ENCODE data around the gene FRAT2. TPM values are rescaled to one million over a fixed set of nuclear protein-coding genes. Genes with fewer than 3 reads are reported as not detected.

The FRAT2 gene
- total RNA-seq, 1 experiment from 2014 or later: 8.3 TPM

DNA sequence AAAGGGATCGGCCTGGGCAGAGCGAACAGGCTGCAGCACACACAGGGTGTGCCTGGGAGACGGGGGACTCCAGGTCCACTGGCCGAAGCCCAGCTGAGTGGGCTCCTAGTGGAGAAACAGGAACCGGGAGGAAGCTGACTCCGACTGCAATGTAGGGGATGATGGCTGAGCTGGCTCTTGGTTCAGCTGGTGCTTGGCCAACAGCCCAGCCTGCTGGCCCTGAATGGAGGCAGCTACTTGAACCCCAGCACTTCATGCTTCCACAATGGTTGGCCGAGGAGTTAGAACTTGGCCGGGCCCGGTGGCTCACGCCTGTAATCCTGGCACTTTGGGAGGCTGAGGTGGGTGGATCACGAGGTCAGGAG, 27.0 kb upstream of the FRAT2 start:
- Histone ChIP-seq H4K20me1 (ENCODE audit: insufficient read depth, low read depth, low read length) (no peaks in the 10 kb centered on the region), H3K27me3 (ENCODE audit: low read length) (no peaks in the 10 kb centered on the region), H3K9me2 (replicated peaks; ENCODE audit: insufficient read depth, low read length) (no peaks in the 10 kb centered on the region), H3K79me2 (ENCODE audit: low read length) (no peaks in the 10 kb centered on the region), H3K9me3 (ENCODE audit: low read length) (no peaks in the 10 kb centered on the region), H3K4me3 (ENCODE audit: low read length) (no peak overlapping the region), H3K4me2 (ENCODE audit: low read depth, low read length, poor library complexity, severe bottlenecking) (no peak overlapping the region), H3K9ac (ENCODE audit: low read length) (no peak overlapping the region), H2AFZ (ENCODE audit: low read length) (no peak overlapping the region), H3K27ac (ENCODE audit: low read length) (no peak overlapping the region), H3K36me3 (ENCODE audit: insufficient read depth, low read length) (no peaks in the 10 kb centered on the region), H3K4me1 (ENCODE audit: low read length) (peaks cover 4% of the 10 kb centered on the region)
- DNase-seq: no peak

- no peaks in the 10 kb centered on the region for H3K27me3 ChIP-seq (ENCODE audit: low read length)
- H2AFZ ChIP-seq (ENCODE audit: low read length): no peak overlapping the region
- H4K20me1 ChIP-seq (ENCODE audit: insufficient read depth, low read depth, low read length): no peaks in the 10 kb centered on the region
- H3K4me1 ChIP-seq (ENCODE audit: low read length): peaks cover 2% of the 10 kb centered on the region
- DNase-seq: no peak
- no peaks in the 10 kb centered on the region for H3K36me3 ChIP-seq (ENCODE audit: insufficient read depth, low read length)
- H3K79me2 ChIP-seq (ENCODE audit: low read length): no peaks in the 10 kb centered on the region
- no peak overlapping the region for H3K4me3 ChIP-seq (ENCODE audit: low read length)
- no peaks in the 10 kb centered on the region for H3K9me3 ChIP-seq (ENCODE audit: low read length)
- no peak overlapping the region for H3K27ac ChIP-seq (ENCODE audit: low read length)
- no peak overlapping the region for H3K4me2 ChIP-seq (ENCODE audit: low read depth, low read length, poor library complexity, severe bottlenecking)
- no peaks in the 10 kb centered on the region for H3K9me2 ChIP-seq (replicated peaks; ENCODE audit: insufficient read depth, low read length)
- H3K9ac ChIP-seq (ENCODE audit: low read length): no peak overlapping the region
Measured at GRCh38 chr10:97360705-97361536, 26.4 kb upstream of the FRAT2 start.

DNA sequence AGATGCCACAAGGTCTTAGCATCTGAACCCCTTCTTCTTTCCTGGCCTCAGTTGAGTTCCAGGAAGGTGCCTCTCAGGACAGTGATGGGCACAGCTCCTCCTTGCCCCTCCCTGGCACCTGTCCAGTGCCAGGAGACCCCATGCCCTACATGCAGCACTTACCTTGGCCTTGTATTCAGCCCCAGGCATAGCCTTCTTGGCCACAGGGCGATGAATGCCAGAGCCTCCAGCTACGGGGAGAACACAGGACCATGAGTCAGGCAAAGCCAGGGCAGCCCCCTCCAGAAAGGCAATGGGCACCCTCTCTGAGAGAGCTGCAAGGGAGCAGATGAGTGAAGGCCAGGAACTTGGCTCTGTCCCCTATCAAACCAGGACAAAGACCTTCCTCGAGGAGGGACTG, 24.3 kb upstream of the FRAT2 start:
- H4K20me1 ChIP-seq (ENCODE audit: insufficient read depth, low read depth, low read length): no peaks in the 10 kb centered on the region
- no peak overlapping the region for H2AFZ ChIP-seq (ENCODE audit: low read length)
- H3K4me3 ChIP-seq (ENCODE audit: low read length): no peak overlapping the region
- no peaks in the 10 kb centered on the region for H3K79me2 ChIP-seq (ENCODE audit: low read length)
- H3K27me3 ChIP-seq (ENCODE audit: low read length): no peaks in the 10 kb centered on the region
- no peaks in the 10 kb centered on the region for H3K9me3 ChIP-seq (ENCODE audit: low read length)
- H3K9me2 ChIP-seq (replicated peaks; ENCODE audit: insufficient read depth, low read length): no peaks in the 10 kb centered on the region
- H3K4me1 ChIP-seq (ENCODE audit: low read length): no peaks in the 10 kb centered on the region
- DNase-seq: no peak
- H3K36me3 ChIP-seq (ENCODE audit: insufficient read depth, low read length): no peaks in the 10 kb centered on the region
- H3K27ac ChIP-seq (ENCODE audit: low read length): no peak overlapping the region
- no peak overlapping the region for H3K4me2 ChIP-seq (ENCODE audit: low read depth, low read length, poor library complexity, severe bottlenecking)
- no peak overlapping the region for H3K9ac ChIP-seq (ENCODE audit: low read length)

- Histone ChIP-seq H2AFZ (ENCODE audit: low read length) (no peak overlapping the region), H3K9ac (ENCODE audit: low read length) (no peak overlapping the region), H3K4me3 (ENCODE audit: low read length) (no peak overlapping the region), H3K27me3 (ENCODE audit: low read length) (no peaks in the 10 kb centered on the region), H3K4me2 (ENCODE audit: low read depth, low read length, poor library complexity, severe bottlenecking) (no peak overlapping the region), H3K9me3 (ENCODE audit: low read length) (no peaks in the 10 kb centered on the region), H3K4me1 (ENCODE audit: low read length) (no peaks in the 10 kb centered on the region), H4K20me1 (ENCODE audit: insufficient read depth, low read depth, low read length) (no peaks in the 10 kb centered on the region), H3K36me3 (ENCODE audit: insufficient read depth, low read length) (no peaks in the 10 kb centered on the region), H3K9me2 (replicated peaks; ENCODE audit: insufficient read depth, low read length) (no peaks in the 10 kb centered on the region), H3K79me2 (ENCODE audit: low read length) (no peaks in the 10 kb centered on the region), H3K27ac (ENCODE audit: low read length) (no peak overlapping the region)
- no peak for DNase-seq
Measured at GRCh38 chr10:97358349-97358748, 23.8 kb upstream of the FRAT2 start.

- Histone ChIP-seq H3K9me3 (ENCODE audit: low read length) (no peaks in the 10 kb centered on the region), H3K4me3 (ENCODE audit: low read length) (no peak overlapping the region), H3K9ac (ENCODE audit: low read length) (no peak overlapping the region), H3K4me1 (ENCODE audit: low read length) (no peaks in the 10 kb centered on the region), H4K20me1 (ENCODE audit: insufficient read depth, low read depth, low read length) (no peaks in the 10 kb centered on the region), H3K4me2 (ENCODE audit: low read depth, low read length, poor library complexity, severe bottlenecking) (no peak overlapping the region), H3K27ac (ENCODE audit: low read length) (no peak overlapping the region), H3K36me3 (ENCODE audit: insufficient read depth, low read length) (no peaks in the 10 kb centered on the region), H3K9me2 (replicated peaks; ENCODE audit: insufficient read depth, low read length) (no peaks in the 10 kb centered on the region), H3K27me3 (ENCODE audit: low read length) (no peaks in the 10 kb centered on the region), H3K79me2 (ENCODE audit: low read length) (no peaks in the 10 kb centered on the region), H2AFZ (ENCODE audit: low read length) (no peak overlapping the region)
- no peak for DNase-seq
Measured at GRCh38 chr10:97356918-97357317, 22.4 kb upstream of the FRAT2 start.

DNA sequence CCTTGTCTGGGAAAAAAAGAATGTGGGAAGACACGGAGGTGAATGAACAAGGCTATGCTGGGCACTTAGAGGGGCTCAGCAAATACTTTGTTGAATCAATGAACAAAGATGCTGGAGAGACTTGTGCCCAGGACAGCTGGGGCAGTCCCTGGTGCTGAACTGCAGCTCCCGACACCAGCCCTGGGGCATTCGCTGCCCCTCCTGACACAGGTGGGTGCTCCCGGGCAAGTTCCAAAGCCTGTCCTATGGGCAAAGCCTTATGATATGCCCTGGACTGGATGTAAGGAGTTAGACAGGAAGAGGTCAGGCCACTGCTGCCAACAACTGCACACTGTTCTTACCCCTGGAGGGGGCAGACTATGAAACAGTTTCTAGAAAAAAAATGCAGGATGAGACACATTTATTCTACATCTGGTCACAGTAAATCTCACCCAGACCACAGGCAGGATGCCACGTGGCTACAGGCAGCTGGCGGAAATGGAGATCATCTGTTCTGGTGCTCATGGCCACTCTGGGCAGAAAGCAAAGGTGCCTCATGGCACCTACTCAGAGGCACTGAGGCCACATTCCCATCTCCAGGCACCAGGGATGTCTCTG, 21.9 kb upstream of the FRAT2 start:
- DNase-seq: no peak

DNA sequence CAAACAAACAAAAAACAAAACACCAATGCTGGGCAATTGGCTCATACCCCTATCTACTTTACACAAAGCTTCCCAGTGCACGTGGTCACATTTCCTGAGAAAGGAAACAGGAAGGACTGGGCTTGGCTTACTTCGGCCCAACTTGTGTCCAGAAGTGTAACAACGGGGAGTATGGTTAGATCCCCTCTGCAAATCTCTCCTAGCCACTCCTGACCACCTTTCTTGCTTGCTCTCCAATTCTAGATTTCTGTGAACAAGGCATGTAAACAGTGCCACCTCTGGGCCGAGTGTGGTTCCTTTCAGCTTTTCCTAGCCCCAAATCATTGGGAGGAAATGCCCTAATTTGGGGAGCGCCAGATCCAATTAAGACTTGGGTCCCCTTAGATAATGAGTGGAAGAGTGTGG, 21.0 kb upstream of the FRAT2 start:
- H3K4me3 ChIP-seq (ENCODE audit: low read length): no peak overlapping the region
- H3K9me2 ChIP-seq (replicated peaks; ENCODE audit: insufficient read depth, low read length): no peaks in the 10 kb centered on the region
- no peak for DNase-seq
- no peak overlapping the region for H3K9ac ChIP-seq (ENCODE audit: low read length)
- H2AFZ ChIP-seq (ENCODE audit: low read length): no peak overlapping the region
- H3K4me2 ChIP-seq (ENCODE audit: low read depth, low read length, poor library complexity, severe bottlenecking): no peak overlapping the region
- H3K27ac ChIP-seq (ENCODE audit: low read length): no peak overlapping the region
- H3K79me2 ChIP-seq (ENCODE audit: low read length): no peaks in the 10 kb centered on the region
- no peaks in the 10 kb centered on the region for H3K36me3 ChIP-seq (ENCODE audit: insufficient read depth, low read length)
- H4K20me1 ChIP-seq (ENCODE audit: insufficient read depth, low read depth, low read length): no peaks in the 10 kb centered on the region
- no peaks in the 10 kb centered on the region for H3K27me3 ChIP-seq (ENCODE audit: low read length)
- H3K4me1 ChIP-seq (ENCODE audit: low read length): no peaks in the 10 kb centered on the region
- H3K9me3 ChIP-seq (ENCODE audit: low read length): no peaks in the 10 kb centered on the region

More for the DNA sequence above, 21.9 kb upstream of the FRAT2 start:
- Histone ChIP-seq H3K9me3 (ENCODE audit: low read length) (no peaks in the 10 kb centered on the region), H4K20me1 (ENCODE audit: insufficient read depth, low read depth, low read length) (no peaks in the 10 kb centered on the region), H3K9me2 (replicated peaks; ENCODE audit: insufficient read depth, low read length) (no peaks in the 10 kb centered on the region), H3K4me3 (ENCODE audit: low read length) (no peak overlapping the region), H3K27me3 (ENCODE audit: low read length) (no peaks in the 10 kb centered on the region), H3K4me1 (ENCODE audit: low read length) (no peaks in the 10 kb centered on the region), H3K9ac (ENCODE audit: low read length) (no peak overlapping the region), H3K27ac (ENCODE audit: low read length) (no peak overlapping the region), H3K4me2 (ENCODE audit: low read depth, low read length, poor library complexity, severe bottlenecking) (no peak overlapping the region), H3K79me2 (ENCODE audit: low read length) (no peaks in the 10 kb centered on the region), H3K36me3 (ENCODE audit: insufficient read depth, low read length) (no peaks in the 10 kb centered on the region), H2AFZ (ENCODE audit: low read length) (no peak overlapping the region)

- no peaks in the 10 kb centered on the region for H3K9me2 ChIP-seq (replicated peaks; ENCODE audit: insufficient read depth, low read length)
- H3K9me3 ChIP-seq (ENCODE audit: low read length): no peaks in the 10 kb centered on the region
- no peak overlapping the region for H3K4me2 ChIP-seq (ENCODE audit: low read depth, low read length, poor library complexity, severe bottlenecking)
- no peak overlapping the region for H3K27ac ChIP-seq (ENCODE audit: low read length)
- no peaks in the 10 kb centered on the region for H3K79me2 ChIP-seq (ENCODE audit: low read length)
- no peaks in the 10 kb centered on the region for H3K36me3 ChIP-seq (ENCODE audit: insufficient read depth, low read length)
- H3K27me3 ChIP-seq (ENCODE audit: low read length): no peaks in the 10 kb centered on the region
- no peak overlapping the region for H3K9ac ChIP-seq (ENCODE audit: low read length)
- no peak for DNase-seq
- no peak overlapping the region for H2AFZ ChIP-seq (ENCODE audit: low read length)
- H3K4me3 ChIP-seq (ENCODE audit: low read length): no peak overlapping the region
- no peaks in the 10 kb centered on the region for H3K4me1 ChIP-seq (ENCODE audit: low read length)
- H4K20me1 ChIP-seq (ENCODE audit: insufficient read depth, low read depth, low read length): no peaks in the 10 kb centered on the region
Measured at GRCh38 chr10:97353945-97354344, 19.4 kb upstream of the FRAT2 start.
